ENCODE data around the gene FBLN2.

Gene FBLN2

GRCh38 chr3:13612829-13613228 is 63.9 kb downstream of the FBLN2 start:
- CTCF ChIA-PET = no interaction called here
- POLR2A ChIA-PET (ENCODE audit: low non-redundant PET) = no interaction called here
- DNase-seq (ENCODE audit: low spot score) = no peak
- H3K27ac ChIP-seq = peak overlapping the region; percentile 73
- TF ChIP-seq CTCF (conservative IDR thresholded peaks at IDR 0.05; ENCODE audit: low read depth) = no peak

GRCh38 chr3:13613343-13614190 is 64.6 kb downstream of the FBLN2 start:
- peak overlapping the region; percentile 73 for H3K27ac ChIP-seq
- ChIA-PET POLR2A (ENCODE audit: low non-redundant PET) (no interaction called here), CTCF (no interaction called here)
- DNase-seq (ENCODE audit: low spot score) = no peak
- no peak for TF ChIP-seq CTCF (conservative IDR thresholded peaks at IDR 0.05; ENCODE audit: low read depth)

- ChIA-PET CTCF (no interaction called here), POLR2A (ENCODE audit: low non-redundant PET) (no interaction called here)
- no peak for TF ChIP-seq CTCF (conservative IDR thresholded peaks at IDR 0.05; ENCODE audit: low read depth)
- DNase-seq (ENCODE audit: low spot score) = no peak
- no peak overlapping the region for H3K27ac ChIP-seq
These were observed 65.7 kb downstream of the FBLN2 start for GRCh38 chr3:13614607-13615006.

- no peak for DNase-seq (ENCODE audit: low spot score)
- no peak for TF ChIP-seq CTCF (conservative IDR thresholded peaks at IDR 0.05; ENCODE audit: low read depth)
- ChIA-PET POLR2A (ENCODE audit: low non-redundant PET) (no interaction called here), CTCF (no interaction called here)
- no peak overlapping the region for H3K27ac ChIP-seq
These were observed 66.1 kb downstream of the FBLN2 start for GRCh38 chr3:13615019-13615528.

- no peak for TF ChIP-seq CTCF (conservative IDR thresholded peaks at IDR 0.05; ENCODE audit: low read depth)
- CTCF ChIA-PET = interaction anchor here (0.6 kb wide), 1 partner anchor 113 kb away, joined by 3 read pairs; no protein-coding TSS in a partner anchor
- no peak overlapping the region for H3K27ac ChIP-seq
- DNase-seq (ENCODE audit: low spot score) = no peak
- POLR2A ChIA-PET (ENCODE audit: low non-redundant PET) = no interaction called here
These were observed 67.4 kb downstream of the FBLN2 start for GRCh38 chr3:13616359-13616758.

GRCh38 chr3:13617097-13617738 is 68.3 kb downstream of the FBLN2 start:
- TF ChIP-seq CTCF (conservative IDR thresholded peaks at IDR 0.05; ENCODE audit: low read depth) = no peak
- ChIA-PET CTCF (interaction anchor here (0.6 kb wide), 1 partner anchor 114 kb away, joined by 3 read pairs; no protein-coding TSS in a partner anchor), POLR2A (ENCODE audit: low non-redundant PET) (no interaction called here)
- no peak for DNase-seq (ENCODE audit: low spot score)
- H3K27ac ChIP-seq = no peak overlapping the region

Measured in RWPE1 (cell line).